Activated CD8-positive, alpha-beta memory T cell treated with anti-CD3 and anti-CD28 coated beads, Interleukin-2, amount 50 U/mL, for 1 hour (primary cell): ENCODE data around the gene ZSWIM1.
"Not testable (repeated sequence)": the region's sequence is repeated elsewhere in the genome, so short reads cannot be mapped to it uniquely, and the experiment has no call there.

Experiments
- DNase-seq: peaks from one replicate; pipeline ENCODE4 v3.0.0-alpha.2; 2020; ENCODE audit errors: extremely low read depth

ZSWIM1 gene

GRCh38 chr20:45857114-45857881 lies 23.7 kb upstream of the ZSWIM1 start, which contains the start of the genes ACOT8 and ZSWIM3:
ACOT8 (minus strand) TSS chr20:45857392; CDS start chr20:45857315, 77 bp downstream.
ZSWIM3 (plus strand) TSS chr20:45857614; CDS start chr20:45857826, 212 bp downstream.
- peak; percentile 97 for DNase-seq

GRCh38 chr20:45857882-45858216 lies 23.2 kb upstream of the ZSWIM1 start:
- DNase-seq = no peak

- no peak for DNase-seq
Measured at GRCh38 chr20:45859916-45860315, 21.1 kb upstream of the ZSWIM1 start.

- no peak for DNase-seq
Measured at GRCh38 chr20:45860560-45861220, 20.3 kb upstream of the ZSWIM1 start.

GRCh38 chr20:45861221-45862075 lies 19.6 kb upstream of the ZSWIM1 start:
- DNase-seq = no peak

GRCh38 chr20:45863543-45864470 lies 17.2 kb upstream of the ZSWIM1 start:
- DNase-seq = no peak

GRCh38 chr20:45866454-45866853 lies 14.6 kb upstream of the ZSWIM1 start:
- no peak for DNase-seq

GRCh38 chr20:45867136-45867818 lies 13.8 kb upstream of the ZSWIM1 start:
- no peak for DNase-seq

GRCh38 chr20:45867819-45868176 lies 13.2 kb upstream of the ZSWIM1 start:
- no peak for DNase-seq

GRCh38 chr20:45872626-45873025 lies 8.4 kb upstream of the ZSWIM1 start:
- no peak for DNase-seq

GRCh38 chr20:45873409-45874103 lies 7.5 kb upstream of the ZSWIM1 start:
- no peak for DNase-seq

- DNase-seq = not testable (repeated sequence)
Measured at GRCh38 chr20:45874104-45874481, 6.9 kb upstream of the ZSWIM1 start.

GRCh38 chr20:45874576-45874975 lies 6.5 kb upstream of the ZSWIM1 start:
- DNase-seq = no peak

GRCh38 chr20:45878076-45878761 lies 2.8 kb upstream of the ZSWIM1 start:
- DNase-seq = no peak

GRCh38 chr20:45882469-45883099 lies 1.6 kb downstream of the ZSWIM1 start:
- no peak for DNase-seq

GRCh38 chr20:45883100-45883469 lies 2.1 kb downstream of the ZSWIM1 start:
- no peak for DNase-seq

GRCh38 chr20:45886590-45887345 lies 5.7 kb downstream of the ZSWIM1 start:
- no peak for DNase-seq

GRCh38 chr20:45887346-45887715 lies 6.3 kb downstream of the ZSWIM1 start, which contains the start of gene SPATA25:
SPATA25 (minus strand) TSS chr20:45887622; CDS start chr20:45887590, 32 bp downstream.
- DNase-seq = no peak
